ENCODE results near the gene OCRL. TPM values are rescaled to one million over a fixed set of nuclear protein-coding genes. Genes with fewer than 3 reads are reported as not detected.
"Not testable (repeated sequence)": the region's sequence is repeated elsewhere in the genome, so short reads cannot be mapped to it uniquely, and the experiment has no call there.

OCRL gene
- total RNA-seq, 1 experiment from 2014 or later, result 19.4 TPM

GRCh38 chrX:129561453-129561852, 21.4 kb downstream of the OCRL start:
- Histone ChIP-seq H3F3A (ENCODE audit: low read length, unreplicated experiment) (no peaks in the 10 kb centered on the region), H3K27ac (ENCODE audit: low read length) (no peak overlapping the region), H3K36me3 (ENCODE audit: low read depth, low read length) (peaks cover 25% of the 10 kb centered on the region; the same call in 1 of the 2 replicates), H3K79me2 (ENCODE audit: low read length) (no peaks in the 10 kb centered on the region), H3K9me3 (ENCODE audit: low read length) (no peaks in the 10 kb centered on the region), H3K4me1 (ENCODE audit: insufficient read depth, low read length) (no peaks in the 10 kb centered on the region), H3K27me3 (ENCODE audit: low read length) (no peaks in the 10 kb centered on the region), H3K4me2 (ENCODE audit: low read length) (no peak overlapping the region), H3K9ac (ENCODE audit: low read length) (no peak overlapping the region), H3K9me2 (replicated peaks; ENCODE audit: low read length) (no peaks in the 10 kb centered on the region), H2AFZ (ENCODE audit: low read length) (no peak overlapping the region), H3K4me3 (ENCODE audit: low read length) (no peak overlapping the region), H4K20me1 (ENCODE audit: low read length) (no peaks in the 10 kb centered on the region)
- intact Hi-C loops (cut with micrococcal nuclease), result no loop called here
- CTCF ChIA-PET, result no interaction called here
- DNase-seq (no peak), ATAC-seq (no peak)
- no peak for TF ChIP-seq EZH2 (IDR thresholded peaks at IDR 0.05; ENCODE audit: low read length, unreplicated experiment)
- no peak for TF ChIP-seq EZH2phosphoT487 (IDR thresholded peaks at IDR 0.05; ENCODE audit: borderline replicate concordance, low read length)
- no peak for TF ChIP-seq CTCF (conservative IDR thresholded peaks at IDR 0.05; ENCODE audit: low read depth, low read length)
- POLR2A ChIA-PET (ENCODE audit: unreplicated experiment), result interaction anchor here (0.6 kb wide), 1 partner anchor 499 kb away, joined by 6 read pairs; no protein-coding TSS in a partner anchor
- no TSS peak for BruUV-seq (replicated peaks)

GRCh38 chrX:129564345-129564744, 24.3 kb downstream of the OCRL start:
- H3K9me2 ChIP-seq (replicated peaks; ENCODE audit: low read length); BruUV-seq (replicated peaks); POLR2A ChIA-PET (ENCODE audit: unreplicated experiment); H3K4me2 ChIP-seq (ENCODE audit: low read length); CTCF ChIA-PET; H3K79me2 ChIP-seq (ENCODE audit: low read length); H3K4me1 ChIP-seq (ENCODE audit: insufficient read depth, low read length); ATAC-seq; H3K27ac ChIP-seq (ENCODE audit: low read length); H3K9ac ChIP-seq (ENCODE audit: low read length); H2AFZ ChIP-seq (ENCODE audit: low read length); H3K9me3 ChIP-seq (ENCODE audit: low read length); H3F3A ChIP-seq (ENCODE audit: low read length, unreplicated experiment); H3K4me3 ChIP-seq (ENCODE audit: low read length); intact Hi-C loops (cut with micrococcal nuclease); H4K20me1 ChIP-seq (ENCODE audit: low read length); DNase-seq; H3K27me3 ChIP-seq (ENCODE audit: low read length): not testable (repeated sequence)
- H3K36me3 ChIP-seq (ENCODE audit: low read depth, low read length), result peaks cover 22% of the 10 kb centered on the region; the same call in 1 of the 2 replicates

GRCh38 chrX:129565046-129565650, 25.1 kb downstream of the OCRL start:
- no peaks in the 10 kb centered on the region for H3K4me1 ChIP-seq (ENCODE audit: insufficient read depth, low read length)
- no peaks in the 10 kb centered on the region for H3F3A ChIP-seq (ENCODE audit: low read length, unreplicated experiment)
- H2AFZ ChIP-seq (ENCODE audit: low read length), result no peak overlapping the region
- CTCF ChIA-PET, result no interaction called here
- no TSS peak for BruUV-seq (replicated peaks)
- no peaks in the 10 kb centered on the region for H3K79me2 ChIP-seq (ENCODE audit: low read length)
- no peak for ATAC-seq
- no peak overlapping the region for H3K9ac ChIP-seq (ENCODE audit: low read length)
- peaks cover 24% of the 10 kb centered on the region; the same call in 1 of the 2 replicates for H3K36me3 ChIP-seq (ENCODE audit: low read depth, low read length)
- no peaks in the 10 kb centered on the region for H4K20me1 ChIP-seq (ENCODE audit: low read length)
- H3K9me3 ChIP-seq (ENCODE audit: low read length), result no peaks in the 10 kb centered on the region
- TF ChIP-seq CTCF (conservative IDR thresholded peaks at IDR 0.05; ENCODE audit: low read depth, low read length) (no peak), EZH2 (IDR thresholded peaks at IDR 0.05; ENCODE audit: low read length, unreplicated experiment) (no peak), EZH2phosphoT487 (IDR thresholded peaks at IDR 0.05; ENCODE audit: borderline replicate concordance, low read length) (no peak)
- H3K27ac ChIP-seq (ENCODE audit: low read length), result no peak overlapping the region
- H3K4me3 ChIP-seq (ENCODE audit: low read length), result no peak overlapping the region
- no peak for DNase-seq
- intact Hi-C loops (cut with micrococcal nuclease), result no loop called here
- H3K27me3 ChIP-seq (ENCODE audit: low read length), result no peaks in the 10 kb centered on the region
- POLR2A ChIA-PET (ENCODE audit: unreplicated experiment), result no interaction called here
- no peaks in the 10 kb centered on the region for H3K9me2 ChIP-seq (replicated peaks; ENCODE audit: low read length)
- H3K4me2 ChIP-seq (ENCODE audit: low read length), result no peak overlapping the region
